ENCODE measurements around the gene LSR. TPM values are rescaled to one million over a fixed set of nuclear protein-coding genes. Genes with fewer than 3 reads are reported as not detected.
A peak's percentile ranks its signal among the peaks of the same experiment; 100 is the strongest.

Gene LSR
- total RNA-seq, 1 donor from 2014 or later = 0.99 TPM

GRCh38 chr19:35253316-35254286 is 4.8 kb downstream of the LSR start:
- peaks cover 33% of the 10 kb centered on the region for H3K27me3 Mint-ChIP-seq (ENCODE audit: low read depth)
- no peak overlapping the region for H3K4me3 Mint-ChIP-seq (ENCODE audit: unreplicated experiment)
- H3K9me3 Mint-ChIP-seq (ENCODE audit: low read depth) = no peaks in the 10 kb centered on the region
- peaks cover 7% of the 10 kb centered on the region for H3K4me1 Mint-ChIP-seq (ENCODE audit: low read depth)
- no peak for TF ChIP-seq CTCF (IDR thresholded peaks at IDR 0.05)
- peaks cover 2% of the 10 kb centered on the region for H3K36me3 Mint-ChIP-seq (ENCODE audit: low read depth)
- DNase-seq (ENCODE audit: low spot score) = no peak
- H3K27ac Mint-ChIP-seq (ENCODE audit: unreplicated experiment) = no peak overlapping the region

GRCh38 chr19:35254341-35255297 is 5.8 kb downstream of the LSR start:
- Mint-ChIP-seq H3K27ac (ENCODE audit: unreplicated experiment) (no peak overlapping the region), H3K9me3 (ENCODE audit: low read depth) (no peaks in the 10 kb centered on the region), H3K4me3 (ENCODE audit: unreplicated experiment) (no peak overlapping the region), H3K27me3 (ENCODE audit: low read depth) (peaks cover 23% of the 10 kb centered on the region), H3K4me1 (ENCODE audit: low read depth) (peaks cover under 1% of the 10 kb centered on the region), H3K36me3 (ENCODE audit: low read depth) (no peaks in the 10 kb centered on the region)
- TF ChIP-seq CTCF (IDR thresholded peaks at IDR 0.05) = no peak
- no peak for DNase-seq (ENCODE audit: low spot score)

- no peak overlapping the region for H3K27ac Mint-ChIP-seq (ENCODE audit: unreplicated experiment)
- H3K4me3 Mint-ChIP-seq (ENCODE audit: unreplicated experiment) = no peak overlapping the region
- H3K36me3 Mint-ChIP-seq (ENCODE audit: low read depth) = no peaks in the 10 kb centered on the region
- no peak for DNase-seq (ENCODE audit: low spot score)
- peaks cover 3% of the 10 kb centered on the region for H3K27me3 Mint-ChIP-seq (ENCODE audit: low read depth)
- H3K9me3 Mint-ChIP-seq (ENCODE audit: low read depth) = no peaks in the 10 kb centered on the region
- no peaks in the 10 kb centered on the region for H3K4me1 Mint-ChIP-seq (ENCODE audit: low read depth)
- no peak for TF ChIP-seq CTCF (IDR thresholded peaks at IDR 0.05)
These were observed 7.8 kb downstream of the LSR start for GRCh38 chr19:35256566-35256965.

GRCh38 chr19:35257113-35257461 is 8.3 kb downstream of the LSR start:
- TF ChIP-seq CTCF (IDR thresholded peaks at IDR 0.05) = no peak
- Mint-ChIP-seq H3K27me3 (ENCODE audit: low read depth) (peaks cover 2% of the 10 kb centered on the region), H3K4me3 (ENCODE audit: unreplicated experiment) (no peak overlapping the region), H3K9me3 (ENCODE audit: low read depth) (no peaks in the 10 kb centered on the region), H3K27ac (ENCODE audit: unreplicated experiment) (no peak overlapping the region), H3K36me3 (ENCODE audit: low read depth) (no peaks in the 10 kb centered on the region), H3K4me1 (ENCODE audit: low read depth) (no peaks in the 10 kb centered on the region)
- no peak for DNase-seq (ENCODE audit: low spot score)

GRCh38 chr19:35260694-35261304 is 12.0 kb downstream of the LSR start:
- Mint-ChIP-seq H3K27me3 (ENCODE audit: low read depth) (peaks cover 2% of the 10 kb centered on the region), H3K9me3 (ENCODE audit: low read depth) (no peaks in the 10 kb centered on the region), H3K36me3 (ENCODE audit: low read depth) (peaks cover 2% of the 10 kb centered on the region), H3K4me1 (ENCODE audit: low read depth) (peaks cover 5% of the 10 kb centered on the region), H3K4me3 (ENCODE audit: unreplicated experiment) (no peak overlapping the region), H3K27ac (ENCODE audit: unreplicated experiment) (no peak overlapping the region)
- TF ChIP-seq CTCF (IDR thresholded peaks at IDR 0.05) = no peak
- DNase-seq (ENCODE audit: low spot score) = peak; percentile 55
